Suprapubic skin (tissue), 4 donors: Measurements from ENCODE around the gene TTC27.

Experiments used
- CTCF ChIP-seq, 2 donors: fragments of 200-600 bp in 1 of 2; fragments of 450-650 bp in 1 of 2; sonication (generic) in 1 of 2; IDR thresholded peaks; one replicate each; pipeline ENCODE4 v1.5.1; 2016 to 2019; ENCODE audit warnings: antibody characterized with exemption in 2 of 2, mild to moderate bottlenecking in 1 of 2, moderate library complexity in 1 of 2
- EP300 ChIP-seq: sonication (generic); formaldehyde crosslinking; IDR thresholded peaks from one replicate; pipeline ENCODE4 v1.6.1; 2017; ENCODE audit warnings: antibody characterized with exemption
- POLR2A ChIP-seq, 2 donors: fragments of 450-650 bp; IDR thresholded peaks; one replicate each; pipeline ENCODE4 v1.6.1; 2017; ENCODE audit warnings: antibody characterized with exemption in 2 of 2, mild to moderate bottlenecking in 2 of 2, moderate library complexity in 2 of 2
- POLR2AphosphoS5 ChIP-seq, 3 donors: sonication (generic); formaldehyde crosslinking; IDR thresholded peaks; one replicate each; pipeline ENCODE4 v1.6.1; 2017; ENCODE audit warnings: antibody characterized with exemption in 3 of 3

- TF ChIP-seq POLR2A (IDR thresholded peaks at IDR 0.05) (no peak), CTCF (IDR thresholded peaks at IDR 0.05) (no peak), POLR2AphosphoS5 (IDR thresholded peaks at IDR 0.05) (no peak), EP300 (no peak)
These were observed 216.4 kb downstream of the TTC27 start for GRCh38 chr2:32844253-32844652.
